Dendritic cell treated with granulocyte-macrophage colony-stimulating factor and Interleukin-4, amounts not matched to agents 40 ng/mL and 50 ng/mL, for 4 days (primary cell): Measurements from ENCODE around the gene DPP9.

Experiments
- H3K27ac Mint-ChIP-seq: one replicate; pipeline ENCODE4 v1.8.0; 2022; ENCODE audit warnings: mild to moderate bottlenecking, mixed read lengths
- H3K27me3 Mint-ChIP-seq: one replicate; pipeline ENCODE4 v1.8.0; 2022; ENCODE audit warnings: mild to moderate bottlenecking, mixed read lengths
- H3K36me3 Mint-ChIP-seq: one replicate; pipeline ENCODE4 v1.8.0; 2022; ENCODE audit warnings: low read depth, mixed read lengths
- H3K4me1 Mint-ChIP-seq: one replicate; pipeline ENCODE4 v1.8.0; 2022; ENCODE audit warnings: low read depth, mixed read lengths
- H3K4me3 Mint-ChIP-seq: one replicate; pipeline ENCODE4 v1.8.0; 2022; ENCODE audit warnings: mild to moderate bottlenecking, moderate library complexity, mixed read lengths
- H3K9me3 Mint-ChIP-seq: one replicate; pipeline ENCODE4 v1.8.0; 2022; ENCODE audit warnings: mixed read lengths
- intact Hi-C: fragments of 100-400 bp; cut with micrococcal nuclease; formaldehyde crosslinking; loops from one replicate; pipeline ENCODE4 v1.15.0; 2022

Gene DPP9

DNA sequence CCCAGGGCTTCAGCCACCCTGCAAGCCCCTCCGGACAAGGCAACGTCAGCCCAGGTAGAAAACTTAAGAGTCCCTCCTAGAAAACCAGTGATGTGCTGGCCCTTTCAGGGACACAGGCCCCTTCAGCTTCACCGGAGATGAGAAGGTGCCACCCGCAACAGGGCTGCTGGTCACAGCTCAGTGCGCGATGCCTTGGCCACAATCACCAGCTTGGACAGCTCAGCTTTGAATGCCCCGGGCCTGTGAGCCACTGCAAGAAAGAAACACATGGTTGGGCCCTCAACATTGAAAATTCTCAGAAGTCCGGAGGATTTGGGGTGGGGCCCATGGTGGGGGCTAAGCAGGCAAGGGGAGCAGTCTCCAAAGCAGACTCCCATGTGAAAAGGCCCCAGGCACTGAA is 65.8 kb downstream of the DPP9 start:
- peaks cover 100% of the 10 kb centered on the region for H3K36me3 Mint-ChIP-seq

DNA sequence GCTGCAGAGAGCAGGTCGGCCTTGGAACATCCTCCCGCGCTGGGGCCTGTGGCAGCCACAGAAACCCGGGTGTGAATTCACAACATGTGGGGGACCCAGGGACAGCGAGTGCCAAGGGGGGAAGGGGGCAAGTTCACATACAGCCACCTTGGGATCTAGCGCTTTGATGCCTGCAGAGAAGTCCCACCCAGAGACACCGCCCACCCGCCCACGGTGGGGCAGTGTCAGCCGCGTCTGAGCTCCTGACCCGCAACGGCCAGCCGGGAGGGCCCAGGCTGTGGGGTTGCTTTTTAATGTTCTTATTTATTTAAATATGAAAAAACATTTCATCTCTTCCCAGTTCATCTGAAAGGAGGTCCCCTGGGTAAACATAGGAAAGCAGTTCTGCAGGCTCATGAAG is 66.4 kb downstream of the DPP9 start:
- Mint-ChIP-seq H3K4me3 (no peak overlapping the region), H3K27ac (no peak overlapping the region), H3K4me1 (peaks cover 39% of the 10 kb centered on the region), H3K9me3 (no peaks in the 10 kb centered on the region), H3K36me3 (peaks cover 100% of the 10 kb centered on the region), H3K27me3 (no peaks in the 10 kb centered on the region)
- intact Hi-C loops: no loop called here

More for the DNA sequence above, 65.8 kb downstream of the DPP9 start:
- peaks cover 45% of the 10 kb centered on the region for H3K4me1 Mint-ChIP-seq
- H3K27me3 Mint-ChIP-seq: no peaks in the 10 kb centered on the region
- H3K4me3 Mint-ChIP-seq: no peak overlapping the region
- intact Hi-C loops: no loop called here
- no peaks in the 10 kb centered on the region for H3K9me3 Mint-ChIP-seq
- H3K27ac Mint-ChIP-seq: no peak overlapping the region

DNA sequence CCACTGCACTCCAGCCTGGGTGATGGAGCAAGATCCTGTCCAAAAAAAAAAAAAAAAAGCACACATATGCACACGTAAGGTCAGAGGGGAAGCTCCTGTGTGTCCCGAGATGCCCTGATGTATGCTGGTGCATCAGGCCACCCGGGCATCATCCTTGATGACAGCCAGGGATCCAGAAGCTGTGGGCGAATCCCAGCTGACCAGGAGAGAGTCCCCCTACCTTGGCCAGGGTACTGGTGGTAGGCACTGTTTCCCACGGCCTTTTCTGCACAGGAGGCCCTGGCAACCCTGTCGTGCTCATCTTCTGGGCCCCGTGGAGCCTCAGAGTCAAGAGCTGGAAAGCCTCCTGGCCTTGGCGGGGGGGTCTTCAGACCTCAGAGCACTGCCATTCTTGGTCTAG is 67.5 kb downstream of the DPP9 start:
- peaks cover 97% of the 10 kb centered on the region for H3K36me3 Mint-ChIP-seq

DNA sequence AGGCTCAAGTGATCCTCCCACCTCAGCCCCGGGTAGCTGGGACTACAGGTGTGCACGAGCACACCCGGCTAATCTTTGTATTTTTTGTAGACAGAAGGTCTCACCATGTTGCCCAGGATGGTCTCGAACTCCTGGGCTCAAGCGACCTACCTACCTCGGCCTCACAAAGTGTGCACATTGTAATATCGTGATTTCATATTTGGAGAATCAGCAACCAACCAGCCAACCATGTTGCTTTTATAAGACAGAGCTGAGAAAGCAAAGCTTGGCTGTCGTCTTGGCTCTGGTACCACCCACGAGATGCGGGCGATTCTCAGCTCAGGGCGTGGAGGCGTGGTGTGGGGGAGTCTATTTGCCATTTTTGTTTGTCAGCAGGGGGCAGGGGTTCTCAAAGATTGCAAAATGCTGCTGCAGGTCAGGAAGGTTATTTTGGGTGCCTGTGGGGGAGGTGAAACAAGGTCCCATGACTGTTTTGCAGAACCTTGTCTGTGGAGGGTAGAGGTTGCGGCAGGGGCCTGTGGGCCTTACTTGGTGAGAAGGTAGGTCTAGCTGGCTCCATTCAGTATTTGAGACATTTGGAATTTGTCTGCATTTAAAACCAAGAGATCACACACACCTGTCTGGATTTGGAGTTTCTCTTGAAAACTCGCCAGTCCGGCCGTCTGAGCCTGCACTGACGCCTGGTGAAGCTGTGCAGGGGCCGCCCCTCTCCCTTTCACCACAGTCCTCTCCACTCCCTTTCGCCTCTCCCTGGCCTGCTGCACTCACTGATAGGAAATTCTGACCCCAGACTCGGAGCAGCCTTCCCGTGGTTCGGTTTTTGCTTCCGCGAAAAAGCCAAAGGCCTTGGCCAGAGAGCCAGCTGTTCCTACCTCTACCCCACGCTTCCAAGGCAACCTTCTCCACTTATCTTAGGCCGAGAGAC is 68.9 kb downstream of the DPP9 start:
- Mint-ChIP-seq H3K27me3 (no peaks in the 10 kb centered on the region), H3K27ac (peak overlapping the region; percentile 33), H3K4me1 (peaks cover 30% of the 10 kb centered on the region), H3K4me3 (no peak overlapping the region), H3K9me3 (no peaks in the 10 kb centered on the region), H3K36me3 (peaks cover 92% of the 10 kb centered on the region)
- intact Hi-C loops: no loop called here

More for the DNA sequence above, 67.5 kb downstream of the DPP9 start:
- Mint-ChIP-seq H3K27me3 (no peaks in the 10 kb centered on the region), H3K9me3 (no peaks in the 10 kb centered on the region), H3K4me1 (peaks cover 31% of the 10 kb centered on the region), H3K27ac (no peak overlapping the region), H3K4me3 (no peak overlapping the region)
- intact Hi-C loops: no loop called here

DNA sequence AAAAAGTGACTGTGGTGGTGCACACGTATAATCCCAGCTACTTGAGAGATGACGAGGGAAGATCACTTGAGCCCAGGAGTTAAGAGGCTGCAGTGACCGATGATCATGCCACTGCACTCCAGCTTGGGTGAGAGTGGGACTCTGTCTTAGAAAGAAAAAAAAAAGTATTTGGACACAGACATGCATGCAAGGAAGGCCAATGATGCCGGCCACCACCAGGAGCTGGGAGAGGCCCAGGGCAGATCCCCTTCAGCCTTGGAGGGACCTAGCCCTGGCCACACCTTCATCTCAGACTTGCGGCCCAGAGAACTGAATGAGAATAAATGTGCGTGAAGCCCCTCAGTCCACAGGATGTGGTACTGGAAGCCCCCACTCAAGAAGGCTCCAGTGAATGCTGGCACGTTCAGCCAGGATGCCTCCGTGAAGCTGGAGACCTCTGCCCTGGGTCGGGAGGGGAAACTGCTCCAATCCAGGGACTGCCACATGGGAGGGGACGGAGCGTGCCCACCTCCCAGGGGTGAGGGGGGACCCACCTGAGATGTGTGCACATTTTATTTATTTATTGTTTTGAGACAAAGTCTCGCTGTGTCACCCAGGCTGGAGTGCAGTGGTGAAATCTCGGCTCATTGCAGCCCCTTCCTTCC is 69.7 kb downstream of the DPP9 start:
- peak overlapping the region; percentile 33 for H3K27ac Mint-ChIP-seq
- H3K4me3 Mint-ChIP-seq: no peak overlapping the region
- intact Hi-C loops: no loop called here

DNA sequence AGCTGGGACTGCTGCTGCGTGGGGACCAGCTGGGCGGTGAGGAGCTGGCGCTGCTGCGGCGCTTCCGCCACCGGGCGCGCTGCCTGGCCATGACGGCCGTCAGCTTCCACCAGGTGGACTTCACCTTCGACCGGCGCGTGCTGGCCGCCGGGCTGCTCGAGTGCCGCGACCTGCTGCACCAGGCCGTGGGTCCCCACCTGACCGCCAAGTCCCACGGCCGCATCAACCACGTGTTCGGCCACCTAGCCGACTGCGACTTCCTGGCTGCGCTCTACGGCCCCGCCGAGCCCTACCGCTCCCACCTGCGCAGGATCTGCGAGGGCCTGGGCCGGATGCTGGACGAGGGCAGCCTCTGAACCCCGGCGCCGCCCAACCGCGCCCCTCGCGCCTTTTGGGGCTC is 71.6 kb downstream of the DPP9 start:
- Mint-ChIP-seq H3K27me3 (no peaks in the 10 kb centered on the region), H3K36me3 (peaks cover 76% of the 10 kb centered on the region), H3K9me3 (no peaks in the 10 kb centered on the region), H3K27ac (no peak overlapping the region), H3K4me1 (peaks cover 42% of the 10 kb centered on the region), H3K4me3 (no peak overlapping the region)
- intact Hi-C loops: no loop called here

More for the DNA sequence above, 69.7 kb downstream of the DPP9 start:
- no peaks in the 10 kb centered on the region for H3K9me3 Mint-ChIP-seq
- peaks cover 92% of the 10 kb centered on the region for H3K36me3 Mint-ChIP-seq
- H3K27me3 Mint-ChIP-seq: no peaks in the 10 kb centered on the region
- H3K4me1 Mint-ChIP-seq: peaks cover 37% of the 10 kb centered on the region

DNA sequence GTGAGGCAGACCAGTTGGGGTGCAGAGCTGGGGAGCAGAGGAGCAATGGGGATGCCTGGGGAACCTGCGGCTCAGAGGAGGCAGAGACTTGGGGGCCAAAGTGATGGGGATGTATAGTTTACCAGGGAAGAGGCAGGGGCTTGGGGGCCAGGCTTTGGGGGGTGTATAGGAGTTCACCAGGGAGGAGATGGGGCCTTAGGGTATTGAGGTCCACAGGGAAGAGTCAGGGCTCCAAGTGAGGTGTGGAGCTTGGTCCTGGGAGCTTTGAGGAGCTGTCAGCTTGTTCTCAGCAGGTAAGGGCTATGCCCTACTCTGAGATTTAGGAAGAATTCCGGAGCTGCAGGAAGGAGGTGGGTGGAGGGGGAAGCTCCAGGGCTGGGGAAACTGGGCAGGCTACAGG is 73.5 kb downstream of the DPP9 start:
- intact Hi-C loops: no loop called here
- Mint-ChIP-seq H3K4me3 (no peak overlapping the region), H3K9me3 (no peaks in the 10 kb centered on the region), H3K4me1 (peaks cover 46% of the 10 kb centered on the region), H3K27ac (no peak overlapping the region), H3K36me3 (peaks cover 74% of the 10 kb centered on the region), H3K27me3 (no peaks in the 10 kb centered on the region)

DNA sequence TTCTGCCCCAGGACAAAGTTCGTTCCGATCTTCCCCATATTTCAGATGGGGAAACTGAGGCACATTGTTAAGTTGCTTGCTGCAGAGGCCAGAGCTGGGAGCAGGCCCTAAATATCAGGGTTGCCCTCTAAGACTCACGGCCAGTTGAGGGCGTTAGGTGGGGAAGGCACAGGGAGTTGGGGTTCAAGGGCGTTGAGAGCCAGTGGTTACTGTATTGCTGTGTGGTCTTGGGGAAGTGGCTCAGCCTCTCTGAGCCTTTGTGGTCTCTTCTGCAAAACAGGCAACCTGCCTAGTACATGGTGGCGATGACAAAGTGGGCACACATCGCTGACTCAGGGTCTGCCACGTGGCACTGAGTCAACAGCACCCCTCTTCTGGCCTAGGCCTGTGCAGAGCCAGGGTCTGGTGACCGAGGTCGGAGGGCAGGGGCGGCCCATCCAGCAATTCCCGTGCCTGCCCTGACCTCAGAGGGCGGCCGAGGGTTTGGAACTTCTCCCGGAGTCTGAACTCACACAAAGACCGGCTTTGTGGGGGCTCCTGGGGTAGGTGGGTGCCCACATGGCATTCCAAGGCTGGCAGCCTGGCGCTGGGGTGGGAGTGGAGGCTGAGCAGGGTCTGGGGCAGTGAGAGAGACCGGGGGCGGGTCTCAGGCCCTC is 74.1 kb downstream of the DPP9 start:
- no peak overlapping the region for H3K27ac Mint-ChIP-seq
- H3K4me3 Mint-ChIP-seq: no peak overlapping the region
- H3K27me3 Mint-ChIP-seq: no peaks in the 10 kb centered on the region
- intact Hi-C loops: no loop called here
- peaks cover 74% of the 10 kb centered on the region for H3K36me3 Mint-ChIP-seq
- H3K4me1 Mint-ChIP-seq: peaks cover 40% of the 10 kb centered on the region
- no peaks in the 10 kb centered on the region for H3K9me3 Mint-ChIP-seq

DNA sequence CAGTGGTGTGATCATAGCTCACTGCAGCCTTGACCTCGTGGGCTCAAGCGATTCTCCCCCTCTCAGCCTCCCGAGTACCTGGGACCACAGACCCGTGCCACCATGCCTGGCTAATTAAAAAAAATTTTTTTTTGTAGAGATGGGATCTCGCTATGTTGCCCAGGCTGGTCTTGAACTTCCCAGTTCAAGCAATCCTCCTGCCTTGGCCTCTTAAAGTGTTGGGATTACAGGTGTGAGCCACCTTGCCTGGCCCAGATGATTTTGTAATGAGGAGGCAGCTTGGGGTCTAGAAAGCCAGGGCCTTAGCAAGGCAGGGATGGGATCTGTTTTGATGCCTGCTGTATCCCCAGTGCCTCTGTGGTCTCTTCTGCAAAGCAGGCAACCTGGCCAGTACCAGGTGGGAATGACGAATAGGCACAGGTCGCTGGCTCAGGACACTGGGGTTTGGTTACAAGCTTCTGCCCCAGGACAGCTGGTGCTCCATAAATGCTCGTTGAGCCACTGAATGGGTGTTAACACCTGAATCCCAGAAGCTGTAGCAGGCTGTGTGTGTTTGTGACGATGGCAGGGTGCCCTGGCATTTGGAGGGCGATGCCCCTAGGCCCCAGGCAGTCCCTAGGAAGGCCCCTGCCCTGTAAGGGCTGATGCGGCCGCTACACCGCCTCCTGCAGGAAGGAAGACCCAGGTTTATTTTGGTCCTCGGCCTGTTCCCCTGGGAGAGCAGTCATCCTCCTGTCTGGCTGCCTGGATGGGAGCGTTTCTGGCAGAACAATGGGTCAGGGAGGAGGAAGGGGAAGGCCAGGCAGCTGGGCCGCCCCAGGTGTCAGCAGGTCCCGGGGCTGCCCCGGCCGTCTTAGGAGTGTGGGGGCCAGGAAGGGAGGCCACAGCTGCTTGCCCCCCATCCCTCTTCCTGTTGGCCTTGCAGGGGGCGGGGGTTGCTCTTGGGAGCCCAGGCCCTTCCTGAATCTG is 75.7 kb downstream of the DPP9 start:
- no peaks in the 10 kb centered on the region for H3K9me3 Mint-ChIP-seq
- H3K4me1 Mint-ChIP-seq: peaks cover 32% of the 10 kb centered on the region
- no peak overlapping the region for H3K4me3 Mint-ChIP-seq
- H3K27me3 Mint-ChIP-seq: no peaks in the 10 kb centered on the region
- H3K36me3 Mint-ChIP-seq: peaks cover 59% of the 10 kb centered on the region
- intact Hi-C loops: no loop called here
- no peak overlapping the region for H3K27ac Mint-ChIP-seq

DNA sequence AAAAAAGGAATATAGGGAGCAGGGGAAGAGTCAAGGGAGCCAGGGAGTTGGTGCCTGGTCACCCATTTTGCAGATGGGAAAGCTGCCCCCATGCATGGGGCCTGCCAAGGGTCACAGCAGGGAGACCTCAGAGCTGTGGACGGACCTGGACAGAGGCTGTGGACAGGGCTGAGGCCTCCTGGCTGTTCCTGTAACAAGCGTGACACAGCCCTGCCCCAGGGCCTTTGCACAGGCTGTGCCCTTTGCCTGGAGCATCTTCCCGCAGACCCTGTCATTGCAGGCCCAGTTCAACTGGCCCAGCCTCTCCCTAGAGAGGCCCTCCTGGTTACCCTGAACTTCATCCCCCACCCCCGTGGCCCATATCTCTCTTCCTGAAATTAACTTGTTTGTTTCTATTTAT is 77.9 kb downstream of the DPP9 start:
- Mint-ChIP-seq H3K36me3 (peaks cover 50% of the 10 kb centered on the region), H3K9me3 (no peaks in the 10 kb centered on the region), H3K4me3 (no peak overlapping the region), H3K4me1 (peaks cover 39% of the 10 kb centered on the region), H3K27ac (no peak overlapping the region), H3K27me3 (no peaks in the 10 kb centered on the region)
- intact Hi-C loops: no loop called here

DNA sequence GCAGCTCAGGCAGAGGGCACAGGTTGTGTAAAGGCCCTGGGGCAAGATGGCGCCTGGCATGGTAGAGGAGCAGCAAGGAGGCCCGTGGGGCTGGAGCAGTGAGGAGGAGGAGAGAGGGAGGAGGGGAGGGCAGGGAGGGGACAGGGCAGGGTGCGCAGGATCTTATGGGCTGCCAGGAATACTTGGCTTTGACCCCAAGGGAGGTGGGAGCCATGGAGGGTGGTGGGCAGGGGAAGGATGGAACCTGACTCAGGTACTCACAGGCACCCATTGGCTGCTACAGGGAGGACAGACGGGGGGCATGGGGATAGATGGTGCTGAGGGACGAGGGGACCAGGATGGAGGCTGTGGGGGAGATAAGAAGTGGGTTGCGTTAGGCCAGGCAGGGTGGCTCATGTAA is 81.0 kb downstream of the DPP9 start:
- intact Hi-C loops: no loop called here
- Mint-ChIP-seq H3K4me3 (no peak overlapping the region), H3K36me3 (peaks cover 40% of the 10 kb centered on the region), H3K27ac (no peak overlapping the region), H3K27me3 (no peaks in the 10 kb centered on the region), H3K9me3 (no peaks in the 10 kb centered on the region), H3K4me1 (peaks cover 37% of the 10 kb centered on the region)

DNA sequence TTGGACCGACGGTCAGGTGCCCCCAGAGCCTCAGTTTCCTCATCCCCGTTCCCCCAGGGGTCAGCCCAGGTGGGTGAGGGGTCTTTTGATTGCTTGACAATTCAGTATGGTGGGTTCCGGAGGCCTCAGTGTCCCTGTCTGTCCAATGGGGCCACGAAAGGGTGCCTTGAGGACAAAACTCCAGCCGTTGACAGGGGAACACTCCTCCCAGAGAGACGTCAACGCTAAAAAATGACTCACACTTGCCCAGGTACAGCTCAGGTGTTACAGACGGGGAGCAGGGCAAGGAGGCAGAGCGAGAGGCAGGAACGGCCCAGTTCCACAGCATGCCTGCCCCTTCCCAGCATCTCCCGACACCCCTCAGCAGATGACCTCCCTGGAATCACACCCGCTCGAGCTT is 82.5 kb downstream of the DPP9 start:
- no peaks in the 10 kb centered on the region for H3K9me3 Mint-ChIP-seq
- intact Hi-C loops: no loop called here
- H3K27me3 Mint-ChIP-seq: no peaks in the 10 kb centered on the region
- peak overlapping the region; percentile 25 for H3K27ac Mint-ChIP-seq
- H3K4me1 Mint-ChIP-seq: peaks cover 42% of the 10 kb centered on the region
- H3K4me3 Mint-ChIP-seq: peak overlapping the region; percentile 23
- H3K36me3 Mint-ChIP-seq: peaks cover 29% of the 10 kb centered on the region

DNA sequence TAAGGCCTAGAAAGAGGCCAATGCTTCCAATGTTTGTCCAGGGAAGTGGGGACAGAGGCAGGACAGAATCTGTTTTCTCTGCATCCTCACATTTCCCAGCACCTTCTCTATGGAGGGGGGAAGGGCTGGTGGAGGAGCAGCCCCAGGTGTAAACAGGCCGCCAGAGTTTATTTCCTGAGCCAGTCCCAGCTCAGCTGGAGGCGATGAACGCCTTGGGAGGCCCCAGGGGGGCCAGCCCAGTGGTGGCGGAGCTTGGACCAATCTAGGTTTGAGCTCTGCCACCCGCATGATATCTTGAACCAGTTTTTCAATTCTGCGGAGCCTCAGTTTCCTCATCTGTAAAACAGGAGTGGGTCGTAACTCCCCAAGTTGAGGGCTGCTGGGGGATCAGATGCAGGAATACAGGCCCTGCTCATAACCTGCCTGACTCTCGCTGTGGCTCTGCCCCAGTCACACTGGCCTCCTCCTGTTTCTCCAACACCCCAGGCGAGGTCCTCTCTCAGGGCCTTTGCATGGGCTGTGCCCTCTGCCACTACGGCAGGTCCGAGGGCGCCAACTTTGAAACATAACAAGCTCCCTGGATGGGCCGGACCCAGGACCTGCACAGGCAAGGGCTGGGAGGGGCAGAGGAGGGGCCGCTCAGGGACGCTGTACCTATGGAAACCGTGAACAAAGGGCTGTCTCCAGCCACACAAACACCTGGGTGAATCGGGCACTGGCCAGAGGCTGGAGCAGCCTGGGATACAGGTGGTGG is 83.2 kb downstream of the DPP9 start:
- intact Hi-C loops: no loop called here
- Mint-ChIP-seq H3K4me1 (peaks cover 38% of the 10 kb centered on the region), H3K27me3 (no peaks in the 10 kb centered on the region), H3K9me3 (no peaks in the 10 kb centered on the region), H3K36me3 (peaks cover 22% of the 10 kb centered on the region), H3K4me3 (peak overlapping the region; percentile 99), H3K27ac (peak overlapping the region; percentile 25)
